CD14-positive monocyte (primary cell): ENCODE results near the gene SMIM3. TPM values are rescaled to one million over a fixed set of nuclear protein-coding genes. Genes with fewer than 3 reads are reported as not detected.

ENCODE experiments used
- DNase-seq, 3 donors: peaks; one replicate each; pipeline ENCODE4 v3.0.0-alpha.2; 2011 to 2022
- H2AFZ ChIP-seq: 2 replicates; pipeline ENCODE4 v1.6.0; 2012; ENCODE audit warnings: mild to moderate bottlenecking, low read depth, low read length, inconsistent platforms; ENCODE audit not compliant: insufficient read depth, poor library complexity, severe bottlenecking
- H3K27ac ChIP-seq, 2 donors: 1 replicate in 1 of 2; 2 replicates in 1 of 2; pipeline ENCODE4 v1.5.1; 2012 to 2013; ENCODE audit warnings: low read length in 2 of 2, control low read depth in 1 of 2, inconsistent platforms in 1 of 2, low read depth in 1 of 2, mild to moderate bottlenecking in 1 of 2
- H3K27me3 ChIP-seq, 2 donors: one replicate each; pipeline versions ENCODE4 v1.6.0 to v1.6.1; 2011 to 2013; ENCODE audit warnings: low read length in 2 of 2; ENCODE audit not compliant: control insufficient read depth in 2 of 2, insufficient read depth in 2 of 2
- H3K36me3 ChIP-seq, 2 donors: replicated peaks in 1 of 2; 1 replicate in 1 of 2; 2 replicates in 1 of 2; pipeline versions ENCODE4 v1.5.1 to v1.6.1; 2012 to 2013; ENCODE audit warnings: low read length in 2 of 2, control low read depth in 1 of 2, inconsistent platforms in 1 of 2, mild to moderate bottlenecking in 1 of 2; ENCODE audit not compliant: insufficient read depth in 2 of 2, control insufficient read depth in 1 of 2
- H3K4me1 ChIP-seq, 2 donors: 1 replicate in 1 of 2; 2 replicates in 1 of 2; pipeline versions ENCODE4 v1.5.1 to v1.6.1; 2012 to 2013; ENCODE audit warnings: low read length in 2 of 2, control low read depth in 1 of 2, inconsistent platforms in 1 of 2, mild to moderate bottlenecking in 1 of 2, moderate library complexity in 1 of 2; ENCODE audit not compliant: insufficient read depth in 2 of 2, control insufficient read depth in 1 of 2
- H3K4me2 ChIP-seq: replicated peaks from 2 replicates; pipeline ENCODE3; 2012; ENCODE audit warnings: low read length, moderate library complexity, mild to moderate bottlenecking; ENCODE audit not compliant: poor library complexity, severe bottlenecking; ENCODE audit errors: extremely low read depth
- H3K4me3 ChIP-seq, 3 experiments: fragments of 200-600 bp in 1 of 3; sonication (generic) in 1 of 3; replicated peaks in 1 of 3; 1 replicate in 2 of 3; 2 replicates in 1 of 3; pipeline ENCODE4 v1.5.1; 2011 to 2013; ENCODE audit warnings: low read length in 3 of 3, mild to moderate bottlenecking in 3 of 3, control low read depth in 2 of 3, low read depth in 2 of 3, inconsistent platforms in 1 of 3, moderate library complexity in 1 of 3
- H3K79me2 ChIP-seq: 2 replicates; pipeline ENCODE4 v1.6.0; 2012; ENCODE audit warnings: mild to moderate bottlenecking, control low read depth, inconsistent platforms, low read length, moderate library complexity; ENCODE audit not compliant: insufficient read depth
- H3K9ac ChIP-seq: 2 replicates; pipeline ENCODE4 v1.6.0; 2017; ENCODE audit warnings: low read length, mild to moderate bottlenecking; ENCODE audit not compliant: insufficient read depth, poor library complexity, severe bottlenecking
- H3K9me3 ChIP-seq, 2 donors: replicated peaks in 1 of 2; 1 replicate in 1 of 2; 2 replicates in 1 of 2; pipeline versions ENCODE4 v1.5.1 to v1.6.1; 2012 to 2013; ENCODE audit warnings: low read length in 2 of 2, control low read depth in 1 of 2; ENCODE audit not compliant: control insufficient read depth in 1 of 2, insufficient read depth in 1 of 2
- H4K20me1 ChIP-seq: 2 replicates; pipeline ENCODE4 v1.6.0; 2012; ENCODE audit warnings: mild to moderate bottlenecking, low read length, control low read depth, moderate library complexity; ENCODE audit not compliant: insufficient read depth
- H3K27ac Mint-ChIP-seq, 7 donors: one replicate each; pipeline ENCODE4 v1.8.0; 2020; ENCODE audit warnings: mild to moderate bottlenecking in 7 of 7, mixed read lengths in 7 of 7, moderate library complexity in 6 of 7, inconsistent platforms in 2 of 7
- H3K27me3 Mint-ChIP-seq, 3 donors: one replicate each; pipeline ENCODE4 v1.8.0; 2021 to 2022; ENCODE audit warnings: low read depth in 3 of 3, mild to moderate bottlenecking in 3 of 3, mixed read lengths in 3 of 3, moderate library complexity in 3 of 3, inconsistent platforms in 1 of 3
- H3K36me3 Mint-ChIP-seq, 2 donors: one replicate each; pipeline ENCODE4 v1.8.0; 2020; ENCODE audit warnings: mixed read lengths in 2 of 2, inconsistent platforms in 1 of 2, mild to moderate bottlenecking in 1 of 2
- H3K4me1 Mint-ChIP-seq: one replicate; pipeline ENCODE4 v1.8.0; 2020; ENCODE audit warnings: mild to moderate bottlenecking, mixed read lengths
- H3K4me3 Mint-ChIP-seq, 2 donors: one replicate each; pipeline ENCODE4 v1.8.0; 2020; ENCODE audit warnings: mild to moderate bottlenecking in 2 of 2, mixed read lengths in 2 of 2, moderate library complexity in 1 of 2
- H3K9me3 Mint-ChIP-seq, 7 donors: one replicate each; pipeline ENCODE4 v1.8.0; 2020 to 2022; ENCODE audit warnings: mixed read lengths in 7 of 7, mild to moderate bottlenecking in 6 of 7, moderate library complexity in 6 of 7, inconsistent platforms in 2 of 7
- WGBS: methylation state at CpG from one replicate; pipeline ENCODE4 v1.1.5; 2013; ENCODE audit warnings: missing lambda C conversion rate; ENCODE audit not compliant: insufficient coverage; 5-methylcytosine and 5-hydroxymethylcytosine counted together
- intact Hi-C, 2 donors: fragments of 100-400 bp; cut with micrococcal nuclease; formaldehyde crosslinking; loops; one replicate each; pipeline versions ENCODE4 v1.15.0 to v1.15.1; 2023
- polyA plus RNA-seq, 3 donors: library from polyadenylated mRNA; depleted of rRNA in 1 of 3; unstranded in 2 of 3; stranded (reverse) in 1 of 3; fragments of 300-500 nt in 2 of 3; fragments of >200 nt in 1 of 3; fragmentation: Illumina TruSeq in 2 of 3; gene quantifications; 1 replicate in 2 of 3; 2 replicates in 1 of 3; pipeline ENCODE4 v1.2.3, GENCODE V29; 2012 to 2021
- TF ChIP-seq, protein P1 (sequence below): fragments of 200-600 bp; IDR thresholded peaks from one replicate; pipeline ENCODE4 v1.8.0; 2022; ENCODE audit warnings: antibody characterized with exemption, mild to moderate bottlenecking

Gene SMIM3
- polyA plus RNA-seq, 3 donors = 41.7 to 52.2 (median 45.4) TPM

DNA sequence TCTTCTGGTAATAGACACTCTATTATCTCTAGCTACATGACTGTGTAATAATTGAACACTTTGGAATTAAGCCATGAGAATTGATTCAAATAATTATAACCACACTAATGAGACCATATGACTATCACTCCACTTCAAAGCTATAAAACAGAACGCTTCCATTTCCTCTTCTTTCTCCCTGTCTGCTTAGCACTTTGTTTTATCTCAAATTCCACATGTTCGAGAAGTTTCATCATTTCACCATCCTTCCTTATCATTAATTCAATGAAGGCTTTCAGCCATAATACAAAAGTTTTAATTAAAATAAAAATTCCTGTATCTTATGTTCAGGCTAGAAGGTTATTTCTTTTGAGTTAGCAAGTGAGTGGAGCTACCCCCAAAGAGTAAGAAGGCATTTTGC, 12.3 kb upstream of the SMIM3 start:
- WGBS = no CpG with 5 or more reads among the region's 2 CpGs
- peaks cover 70% of the 10 kb centered on the region for H3K4me1 Mint-ChIP-seq
- H3K9ac ChIP-seq = no peak overlapping the region
- peak overlapping the region in 1 of 3 experiments; percentile 55 for H3K4me3 ChIP-seq
- peak in 1 of 3 donors; percentile 4 for DNase-seq
- peaks cover 0 to 3% of the 10 kb centered on the region in 2 donors for H3K36me3 Mint-ChIP-seq
- H3K4me3 Mint-ChIP-seq = no peak overlapping the region
- H3K79me2 ChIP-seq = peaks cover 4% of the 10 kb centered on the region
- no peaks in the 10 kb centered on the region for H4K20me1 ChIP-seq
- H3K36me3 ChIP-seq = no peaks in the 10 kb centered on the region
- no peak overlapping the region for H3K4me2 ChIP-seq
- H3K9me3 Mint-ChIP-seq = no peaks in the 10 kb centered on the region
- peak overlapping the region; percentile 38 for H2AFZ ChIP-seq
- intact Hi-C loops = loop anchor here (10.0 kb wide), 2 partner anchors 291 to 701 kb away; no protein-coding TSS in a partner anchor
- TF ChIP-seq, protein P1, sequence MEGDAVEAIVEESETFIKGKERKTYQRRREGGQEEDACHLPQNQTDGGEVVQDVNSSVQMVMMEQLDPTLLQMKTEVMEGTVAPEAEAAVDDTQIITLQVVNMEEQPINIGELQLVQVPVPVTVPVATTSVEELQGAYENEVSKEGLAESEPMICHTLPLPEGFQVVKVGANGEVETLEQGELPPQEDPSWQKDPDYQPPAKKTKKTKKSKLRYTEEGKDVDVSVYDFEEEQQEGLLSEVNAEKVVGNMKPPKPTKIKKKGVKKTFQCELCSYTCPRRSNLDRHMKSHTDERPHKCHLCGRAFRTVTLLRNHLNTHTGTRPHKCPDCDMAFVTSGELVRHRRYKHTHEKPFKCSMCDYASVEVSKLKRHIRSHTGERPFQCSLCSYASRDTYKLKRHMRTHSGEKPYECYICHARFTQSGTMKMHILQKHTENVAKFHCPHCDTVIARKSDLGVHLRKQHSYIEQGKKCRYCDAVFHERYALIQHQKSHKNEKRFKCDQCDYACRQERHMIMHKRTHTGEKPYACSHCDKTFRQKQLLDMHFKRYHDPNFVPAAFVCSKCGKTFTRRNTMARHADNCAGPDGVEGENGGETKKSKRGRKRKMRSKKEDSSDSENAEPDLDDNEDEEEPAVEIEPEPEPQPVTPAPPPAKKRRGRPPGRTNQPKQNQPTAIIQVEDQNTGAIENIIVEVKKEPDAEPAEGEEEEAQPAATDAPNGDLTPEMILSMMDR = no peak
- no peaks in the 10 kb centered on the region for H3K27me3 ChIP-seq
- peaks cover 0 to 1% (median 0%) of the 10 kb centered on the region in 3 donors for H3K27me3 Mint-ChIP-seq
- H3K27ac ChIP-seq = peak overlapping the region in 1 of 2 donors; percentile 95
- no peaks in the 10 kb centered on the region for H3K9me3 ChIP-seq
- peaks cover 65 to 72% of the 10 kb centered on the region in 2 donors for H3K4me1 ChIP-seq
- peak overlapping the region; percentile 77 to 99 (median 97) for H3K27ac Mint-ChIP-seq

GRCh38 chr5:150771034-150771795, 7.3 kb upstream of the SMIM3 start:
- TF ChIP-seq, protein P1 = no peak
- peaks cover 18 to 25% of the 10 kb centered on the region in 2 donors for H3K4me1 ChIP-seq
- Mint-ChIP-seq H3K4me1 (peaks cover 29% of the 10 kb centered on the region), H3K36me3 (no peaks in the 10 kb centered on the region), H3K9me3 (peaks cover 0 to 5% (median 0%) of the 10 kb centered on the region in 7 donors), H3K4me3 (no peak overlapping the region), H3K27ac (peak overlapping the region in 2 of 7 donors; percentile 15 to 70), H3K27me3 (no peaks in the 10 kb centered on the region)
- H3K9ac ChIP-seq = no peak overlapping the region
- H3K36me3 ChIP-seq = no peaks in the 10 kb centered on the region
- WGBS = no CpG with 5 or more reads among the region's 1 CpG
- intact Hi-C loops = no loop called here
- H3K27me3 ChIP-seq = no peaks in the 10 kb centered on the region
- H3K4me2 ChIP-seq = no peak overlapping the region
- peaks cover 3% of the 10 kb centered on the region for H3K79me2 ChIP-seq
- H3K27ac ChIP-seq = no peak overlapping the region
- no peaks in the 10 kb centered on the region for H3K9me3 ChIP-seq
- H4K20me1 ChIP-seq = no peaks in the 10 kb centered on the region
- no peak overlapping the region for H3K4me3 ChIP-seq
- no peak for DNase-seq
- H2AFZ ChIP-seq = no peak overlapping the region
